ENCODE data around the gene TMPRSS11A. TPM values are rescaled to one million over a fixed set of nuclear protein-coding genes. Genes with fewer than 3 reads are reported as not detected.

The TMPRSS11A gene
- total RNA-seq, 1 donor: not detected

DNA sequence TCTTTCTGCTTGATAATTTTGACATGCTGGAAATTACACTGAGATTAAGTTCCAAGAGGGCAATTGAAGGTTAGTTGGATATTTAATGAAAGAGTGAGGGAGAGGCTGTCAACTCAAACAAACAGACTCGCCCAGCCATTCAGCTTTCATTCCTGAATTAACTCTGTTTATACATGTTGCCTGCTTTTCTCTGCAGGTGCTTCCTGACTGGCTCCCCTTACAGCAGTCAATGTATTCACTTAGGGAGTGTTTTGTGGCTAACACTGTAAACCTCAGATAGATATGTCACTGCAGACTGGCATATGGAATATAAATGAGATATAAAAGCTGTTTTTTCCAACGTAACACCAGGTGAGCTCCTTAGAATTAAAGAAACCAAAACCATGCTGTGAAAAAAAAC lies 28.7 kb downstream of the TMPRSS11A start:
- TF ChIP-seq, protein P1, sequence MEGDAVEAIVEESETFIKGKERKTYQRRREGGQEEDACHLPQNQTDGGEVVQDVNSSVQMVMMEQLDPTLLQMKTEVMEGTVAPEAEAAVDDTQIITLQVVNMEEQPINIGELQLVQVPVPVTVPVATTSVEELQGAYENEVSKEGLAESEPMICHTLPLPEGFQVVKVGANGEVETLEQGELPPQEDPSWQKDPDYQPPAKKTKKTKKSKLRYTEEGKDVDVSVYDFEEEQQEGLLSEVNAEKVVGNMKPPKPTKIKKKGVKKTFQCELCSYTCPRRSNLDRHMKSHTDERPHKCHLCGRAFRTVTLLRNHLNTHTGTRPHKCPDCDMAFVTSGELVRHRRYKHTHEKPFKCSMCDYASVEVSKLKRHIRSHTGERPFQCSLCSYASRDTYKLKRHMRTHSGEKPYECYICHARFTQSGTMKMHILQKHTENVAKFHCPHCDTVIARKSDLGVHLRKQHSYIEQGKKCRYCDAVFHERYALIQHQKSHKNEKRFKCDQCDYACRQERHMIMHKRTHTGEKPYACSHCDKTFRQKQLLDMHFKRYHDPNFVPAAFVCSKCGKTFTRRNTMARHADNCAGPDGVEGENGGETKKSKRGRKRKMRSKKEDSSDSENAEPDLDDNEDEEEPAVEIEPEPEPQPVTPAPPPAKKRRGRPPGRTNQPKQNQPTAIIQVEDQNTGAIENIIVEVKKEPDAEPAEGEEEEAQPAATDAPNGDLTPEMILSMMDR (IDR thresholded peaks at IDR 0.05; ENCODE audit: insufficient read depth, low read depth, low read length): no peak
- no peak for DNase-seq (ENCODE audit: low read depth)

DNA sequence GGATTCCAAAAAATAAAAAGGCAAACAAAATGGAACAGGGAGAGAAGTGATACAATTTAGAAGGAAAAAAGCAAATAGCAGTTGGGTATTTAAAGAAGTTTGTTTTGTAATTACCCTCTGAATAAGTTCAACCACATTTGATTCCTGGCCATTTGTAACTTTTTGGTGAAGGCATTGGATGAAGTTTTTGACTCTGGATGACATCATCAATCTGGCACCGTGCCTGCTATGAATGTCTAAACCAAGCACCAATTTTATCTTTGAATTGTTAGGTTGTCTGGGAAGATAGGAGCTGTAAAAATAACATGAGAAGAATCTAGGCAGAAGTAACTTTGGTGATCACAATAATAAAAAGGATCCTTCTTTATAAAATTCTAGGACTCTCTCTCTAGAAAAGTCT lies 29.5 kb downstream of the TMPRSS11A start:
- no peak overlapping the region for H3K4me3 ChIP-seq (ENCODE audit: low read depth, low read length)
- no peak for DNase-seq (ENCODE audit: low read depth)
- TF ChIP-seq, protein P1 (IDR thresholded peaks at IDR 0.05; ENCODE audit: insufficient read depth, low read depth, low read length): no peak

More for the DNA sequence above, 28.7 kb downstream of the TMPRSS11A start:
- H3K4me3 ChIP-seq (ENCODE audit: low read depth, low read length): no peak overlapping the region

DNA sequence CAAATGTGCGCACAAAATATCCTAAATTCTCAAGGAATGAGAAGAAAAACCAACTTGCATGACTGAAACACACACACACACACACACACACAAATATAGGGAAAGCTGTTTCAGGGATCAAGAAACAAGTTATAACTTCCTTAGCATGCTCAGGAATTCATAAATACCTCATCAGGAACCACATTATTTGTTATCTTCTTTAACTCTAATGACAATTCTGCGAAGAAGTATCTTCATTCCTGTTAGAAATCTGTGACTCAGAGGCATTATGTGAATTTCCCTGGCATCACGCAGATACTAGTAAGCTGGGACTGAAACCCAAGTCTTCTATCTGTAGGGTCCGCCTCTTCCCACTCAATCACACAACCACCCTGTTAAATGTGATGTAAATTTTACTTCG lies 30.3 kb downstream of the TMPRSS11A start:
- TF ChIP-seq, protein P1 (IDR thresholded peaks at IDR 0.05; ENCODE audit: insufficient read depth, low read depth, low read length): no peak
- DNase-seq (ENCODE audit: low read depth): no peak
- no peak overlapping the region for H3K4me3 ChIP-seq (ENCODE audit: low read depth, low read length)

DNA sequence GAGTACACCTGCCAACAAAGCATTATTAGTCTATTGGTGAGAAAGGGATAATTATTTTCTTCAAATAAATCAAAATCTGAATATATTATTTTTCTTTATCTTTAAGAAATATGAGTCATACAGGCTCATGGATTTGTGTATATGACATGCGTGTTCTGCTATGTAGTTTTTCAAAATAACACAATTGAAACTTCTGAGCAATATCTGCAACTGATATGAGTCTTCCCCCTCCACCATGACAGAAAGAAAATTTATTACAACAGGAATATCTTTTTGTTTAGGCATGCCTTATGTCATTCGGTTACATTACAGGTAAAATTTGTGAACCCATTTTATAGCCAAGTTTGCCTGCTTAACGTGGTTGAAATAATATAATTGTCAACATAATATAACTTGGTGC lies 32.0 kb downstream of the TMPRSS11A start:
- TF ChIP-seq, protein P1 (IDR thresholded peaks at IDR 0.05; ENCODE audit: insufficient read depth, low read depth, low read length): no peak
- no peak overlapping the region for H3K4me3 ChIP-seq (ENCODE audit: low read depth, low read length)
- DNase-seq (ENCODE audit: low read depth): no peak

DNA sequence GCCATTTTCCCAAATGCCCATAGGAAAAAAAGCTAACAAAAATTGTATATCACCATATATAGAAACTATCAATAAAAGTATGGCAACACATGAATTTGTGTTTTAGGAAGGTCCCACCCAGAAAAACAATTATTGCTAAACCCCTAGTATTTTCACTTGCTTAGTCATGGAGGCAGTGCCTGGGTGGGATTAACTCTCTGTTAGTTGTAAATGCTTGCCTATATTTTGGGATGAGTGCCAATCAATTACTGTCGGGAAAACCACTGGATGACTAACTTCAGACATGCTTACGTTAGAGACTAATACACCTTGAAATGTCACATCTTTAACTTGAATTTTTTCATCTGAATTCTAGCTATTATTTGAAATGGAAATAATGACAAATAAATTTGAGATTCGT lies 33.9 kb downstream of the TMPRSS11A start:
- no peak overlapping the region for H3K4me3 ChIP-seq (ENCODE audit: low read depth, low read length)
- DNase-seq (ENCODE audit: low read depth): peak; percentile 19
- TF ChIP-seq, protein P1 (IDR thresholded peaks at IDR 0.05; ENCODE audit: insufficient read depth, low read depth, low read length): no peak

DNA sequence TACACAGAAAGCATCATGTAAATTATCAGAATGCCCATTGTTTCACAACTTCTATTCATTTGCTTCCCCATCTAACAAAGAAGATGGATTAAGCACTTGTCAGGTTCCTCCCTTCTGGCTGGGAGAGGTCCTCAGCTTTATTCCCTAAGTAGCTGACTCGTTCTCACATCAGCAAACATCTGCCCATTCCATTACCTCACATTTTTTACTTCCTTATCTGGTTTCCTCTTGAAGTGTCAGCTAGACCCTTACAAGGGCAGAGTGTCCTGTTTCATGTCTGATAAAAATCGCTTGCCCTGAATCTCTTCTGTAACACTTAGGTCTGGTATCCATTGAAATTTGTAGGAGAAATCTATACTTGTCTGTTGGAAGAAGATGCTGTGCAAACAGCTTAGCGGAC lies 34.7 kb downstream of the TMPRSS11A start:
- TF ChIP-seq, protein P1 (IDR thresholded peaks at IDR 0.05; ENCODE audit: insufficient read depth, low read depth, low read length): no peak
- H3K4me3 ChIP-seq (ENCODE audit: low read depth, low read length): no peak overlapping the region

DNA sequence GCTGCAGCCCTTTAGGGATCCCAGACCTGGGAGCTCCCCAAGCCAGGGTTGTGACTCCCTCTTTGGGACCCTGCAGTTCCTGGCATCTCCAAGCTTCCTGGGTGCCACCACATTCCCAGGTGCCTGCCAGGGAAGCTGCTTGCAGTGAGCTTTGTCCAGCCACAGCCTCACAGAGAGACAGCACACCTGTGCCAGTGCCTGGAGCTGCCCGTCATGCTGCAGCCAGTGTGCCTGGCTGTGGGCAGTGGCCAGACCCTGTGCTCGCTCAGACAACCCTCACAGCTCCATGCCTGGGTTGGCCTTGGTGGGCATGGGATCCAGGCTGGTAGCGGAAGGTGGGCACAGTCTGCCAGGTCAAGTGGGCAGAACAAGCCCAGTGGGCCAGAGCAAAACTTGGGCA lies 36.0 kb downstream of the TMPRSS11A start:
- no peak overlapping the region for H3K4me3 ChIP-seq (ENCODE audit: low read depth, low read length)
- TF ChIP-seq, protein P1 (IDR thresholded peaks at IDR 0.05; ENCODE audit: insufficient read depth, low read depth, low read length): no peak
- DNase-seq (ENCODE audit: low read depth): no peak

More for the DNA sequence above, 34.7 kb downstream of the TMPRSS11A start:
- DNase-seq (ENCODE audit: low read depth): no peak
